ENCODE measurements around the gene ALPI.
"Not testable (repeated sequence)": the region's sequence is repeated elsewhere in the genome, so short reads cannot be mapped to it uniquely, and the experiment has no call there.

ALPI gene

GRCh38 chr2:232455426-232456255, at the start of gene ALPI:
Gene ALPI, plus strand, starts transcription at chr2:232456153. Its CDS starts 47 bp downstream, at chr2:232456200.
- Histone ChIP-seq H3K4me3 (no peak within 1 kb of the TSS), H3K9ac (ENCODE audit: insufficient read length) (no peak within 1 kb of the TSS), H3K9me3 (ENCODE audit: low read depth, low read length) (no peaks in the 10 kb centered on the region), H3K27ac (no peak within 1 kb of the TSS), H3K36me3 (ENCODE audit: insufficient read depth, low read length) (no peaks in the 10 kb centered on the region)
- DNase-seq (ENCODE audit: low read depth, low spot score), result no peak
- TF ChIP-seq FOXP2 (optimal IDR thresholded peaks at IDR 0.05; ENCODE audit: control extremely low read depth, extremely low read length, insufficient read depth) (no peak), EZH2 (IDR thresholded peaks at IDR 0.05) (no peak), POLR2AphosphoS5 (IDR thresholded peaks at IDR 0.05; ENCODE audit: borderline replicate concordance, low read depth, low read length) (no peak)

GRCh38 chr2:232406556-232407310, 49.2 kb upstream of the ALPI start, which contains the start of gene ALPG:
Gene ALPG, plus strand, starts transcription at chr2:232406844. Its CDS starts 51 bp downstream, at chr2:232406895.
- TF ChIP-seq FOXP2 (optimal IDR thresholded peaks at IDR 0.05; ENCODE audit: control extremely low read depth, extremely low read length, insufficient read depth), result no peak
- no peak for TF ChIP-seq EZH2 (IDR thresholded peaks at IDR 0.05)
- no peak for TF ChIP-seq POLR2AphosphoS5 (IDR thresholded peaks at IDR 0.05; ENCODE audit: borderline replicate concordance, low read depth, low read length)
- no peaks in the 10 kb centered on the region for H3K9me3 ChIP-seq (ENCODE audit: low read depth, low read length)
- no peaks in the 10 kb centered on the region for H3K36me3 ChIP-seq (ENCODE audit: insufficient read depth, low read length)
- no peak within 1 kb of the TSS for H3K27ac ChIP-seq
- no peak within 1 kb of the TSS for H3K4me3 ChIP-seq
- DNase-seq (ENCODE audit: low read depth, low spot score), result no peak
- no peak within 1 kb of the TSS for H3K9ac ChIP-seq (ENCODE audit: insufficient read length)

GRCh38 chr2:232407428-232408150, 48.4 kb upstream of the ALPI start:
- not testable (repeated sequence) for H3K9ac ChIP-seq (ENCODE audit: insufficient read length); H3K9me3 ChIP-seq (ENCODE audit: low read depth, low read length); H3K4me3 ChIP-seq; H3K27ac ChIP-seq; H3K36me3 ChIP-seq (ENCODE audit: insufficient read depth, low read length); DNase-seq (ENCODE audit: low read depth, low spot score)

GRCh38 chr2:232408269-232408668, 47.7 kb upstream of the ALPI start:
- H3K9me3 ChIP-seq (ENCODE audit: low read depth, low read length); H3K9ac ChIP-seq (ENCODE audit: insufficient read length); H3K27ac ChIP-seq: not testable (repeated sequence)

GRCh38 chr2:232409617-232410016, 46.3 kb upstream of the ALPI start:
- H3K9me3 ChIP-seq (ENCODE audit: low read depth, low read length); DNase-seq (ENCODE audit: low read depth, low spot score); H3K27ac ChIP-seq; H3K36me3 ChIP-seq (ENCODE audit: insufficient read depth, low read length); H3K4me3 ChIP-seq; H3K9ac ChIP-seq (ENCODE audit: insufficient read length): not testable (repeated sequence)

More at GRCh38 chr2:232408269-232408668, 47.7 kb upstream of the ALPI start:
- not testable (repeated sequence) for DNase-seq (ENCODE audit: low read depth, low spot score); H3K4me3 ChIP-seq; H3K36me3 ChIP-seq (ENCODE audit: insufficient read depth, low read length)

- H3K27ac ChIP-seq, result no peak overlapping the region
- no peak overlapping the region for H3K9ac ChIP-seq (ENCODE audit: insufficient read length)
- no peaks in the 10 kb centered on the region for H3K36me3 ChIP-seq (ENCODE audit: insufficient read depth, low read length)
- no peak for DNase-seq (ENCODE audit: low read depth, low spot score)
- H3K4me3 ChIP-seq, result no peak overlapping the region
- TF ChIP-seq POLR2AphosphoS5 (IDR thresholded peaks at IDR 0.05; ENCODE audit: borderline replicate concordance, low read depth, low read length) (no peak), FOXP2 (optimal IDR thresholded peaks at IDR 0.05; ENCODE audit: control extremely low read depth, extremely low read length, insufficient read depth) (no peak), EZH2 (IDR thresholded peaks at IDR 0.05) (no peak)
- H3K9me3 ChIP-seq (ENCODE audit: low read depth, low read length), result no peaks in the 10 kb centered on the region
Measured at GRCh38 chr2:232410238-232410900, 45.6 kb upstream of the ALPI start.

- no peak for DNase-seq (ENCODE audit: low read depth, low spot score)
- Histone ChIP-seq H3K9ac (ENCODE audit: insufficient read length) (no peak overlapping the region), H3K36me3 (ENCODE audit: insufficient read depth, low read length) (no peaks in the 10 kb centered on the region), H3K4me3 (no peak overlapping the region), H3K27ac (no peak overlapping the region), H3K9me3 (ENCODE audit: low read depth, low read length) (no peaks in the 10 kb centered on the region)
- TF ChIP-seq EZH2 (IDR thresholded peaks at IDR 0.05), result no peak
- TF ChIP-seq FOXP2 (optimal IDR thresholded peaks at IDR 0.05; ENCODE audit: control extremely low read depth, extremely low read length, insufficient read depth), result no peak
- TF ChIP-seq POLR2AphosphoS5 (IDR thresholded peaks at IDR 0.05; ENCODE audit: borderline replicate concordance, low read depth, low read length), result no peak
Measured at GRCh38 chr2:232411901-232412629, 43.9 kb upstream of the ALPI start.

- Histone ChIP-seq H3K4me3 (no peak overlapping the region), H3K9ac (ENCODE audit: insufficient read length) (no peak overlapping the region), H3K27ac (no peak overlapping the region), H3K9me3 (ENCODE audit: low read depth, low read length) (no peaks in the 10 kb centered on the region), H3K36me3 (ENCODE audit: insufficient read depth, low read length) (no peaks in the 10 kb centered on the region)
- DNase-seq (ENCODE audit: low read depth, low spot score), result no peak
- TF ChIP-seq FOXP2 (optimal IDR thresholded peaks at IDR 0.05; ENCODE audit: control extremely low read depth, extremely low read length, insufficient read depth) (no peak), POLR2AphosphoS5 (IDR thresholded peaks at IDR 0.05; ENCODE audit: borderline replicate concordance, low read depth, low read length) (no peak), EZH2 (IDR thresholded peaks at IDR 0.05) (no peak)
Measured at GRCh38 chr2:232412986-232413385, 43.0 kb upstream of the ALPI start.
